Effector memory CD4-positive, alpha-beta T cell (primary cell): ENCODE results near the gene ADAR.
A peak's percentile ranks its signal among the peaks of the same experiment; 100 is the strongest.
"Not testable (repeated sequence)": the region's sequence is repeated elsewhere in the genome, so short reads cannot be mapped to it uniquely, and the experiment has no call there.

ENCODE experiments used
- DNase-seq, 3 donors: peaks; one replicate each; pipeline ENCODE4 v3.0.0-alpha.2; 2020
- H3K27ac ChIP-seq: 2 replicates; pipeline ENCODE4 v1.7.0; 2013; ENCODE audit warnings: mild to moderate bottlenecking, low read length, moderate library complexity; ENCODE audit not compliant: insufficient read depth, poor library complexity, severe bottlenecking
- H3K27me3 ChIP-seq: replicated peaks from 2 replicates; pipeline ENCODE4 v1.7.0; 2013; ENCODE audit warnings: mild to moderate bottlenecking, low read length; ENCODE audit not compliant: insufficient read depth, control insufficient read depth, poor library complexity, severe bottlenecking
- H3K36me3 ChIP-seq: 2 replicates; pipeline ENCODE4 v1.7.0; 2013; ENCODE audit warnings: mild to moderate bottlenecking, low read length, moderate library complexity; ENCODE audit not compliant: control insufficient read depth, insufficient read depth
- H3K4me1 ChIP-seq: 2 replicates; pipeline ENCODE4 v1.7.0; 2013; ENCODE audit warnings: low read length, mild to moderate bottlenecking; ENCODE audit not compliant: control insufficient read depth, insufficient read depth, poor library complexity, severe bottlenecking
- H3K4me3 ChIP-seq: 2 replicates; pipeline ENCODE4 v1.7.0; 2013; ENCODE audit warnings: low read length, low read depth, mild to moderate bottlenecking; ENCODE audit not compliant: insufficient read depth, poor library complexity, severe bottlenecking
- H3K9me3 ChIP-seq: 2 replicates; pipeline ENCODE4 v1.7.0; 2013; ENCODE audit warnings: mild to moderate bottlenecking, low read length, moderate library complexity; ENCODE audit not compliant: control insufficient read depth
- total RNA-seq, 3 donors: gene quantifications; one replicate each; lab custom pipeline; 2026; lab: John Stamatoyannopoulos, UW

Gene ADAR
- 443 to 539 (median 459) reads per million in 3 donors for total RNA-seq

- H3K9me3 ChIP-seq: no peaks in the 10 kb centered on the region
- H3K36me3 ChIP-seq: peaks cover 7% of the 10 kb centered on the region
- peak; percentile 85 to 90 (median 85) for DNase-seq
- peak within 1 kb of the TSS; percentile 75 for H3K4me3 ChIP-seq
- peak within 1 kb of the TSS; percentile 95 for H3K27ac ChIP-seq
- no peaks in the 10 kb centered on the region for H3K27me3 ChIP-seq
- H3K4me1 ChIP-seq: peaks cover 40% of the 10 kb centered on the region
Observed at GRCh38 chr1:154607609-154608396, at the start of gene ADAR. ADAR (minus strand) TSS chr1:154608186; CDS start chr1:154608006, 180 bp downstream.

- DNase-seq: no peak
- Histone ChIP-seq H3K27ac (no peak overlapping the region), H3K9me3 (no peaks in the 10 kb centered on the region), H3K36me3 (no peaks in the 10 kb centered on the region), H3K4me1 (no peaks in the 10 kb centered on the region), H3K27me3 (no peaks in the 10 kb centered on the region), H3K4me3 (no peak overlapping the region)
Observed at GRCh38 chr1:154657556-154657955, 49.6 kb upstream of the ADAR start.

- H3K27ac ChIP-seq: no peak overlapping the region
- no peaks in the 10 kb centered on the region for H3K36me3 ChIP-seq
- no peaks in the 10 kb centered on the region for H3K9me3 ChIP-seq
- no peaks in the 10 kb centered on the region for H3K27me3 ChIP-seq
- DNase-seq: no peak
- H3K4me3 ChIP-seq: no peak overlapping the region
- no peaks in the 10 kb centered on the region for H3K4me1 ChIP-seq
Observed at GRCh38 chr1:154652893-154653292, 44.9 kb upstream of the ADAR start.

- not testable (repeated sequence) for H3K4me3 ChIP-seq, DNase-seq, H3K9me3 ChIP-seq, H3K4me1 ChIP-seq, H3K36me3 ChIP-seq, H3K27ac ChIP-seq, H3K27me3 ChIP-seq
Observed at GRCh38 chr1:154644724-154645123, 36.7 kb upstream of the ADAR start.

- DNase-seq: no peak
- Histone ChIP-seq H3K27ac (no peak overlapping the region), H3K4me3 (no peak overlapping the region), H3K4me1 (no peaks in the 10 kb centered on the region), H3K36me3 (no peaks in the 10 kb centered on the region), H3K9me3 (no peaks in the 10 kb centered on the region), H3K27me3 (peaks cover 3% of the 10 kb centered on the region)
Observed at GRCh38 chr1:154641534-154641933, 33.5 kb upstream of the ADAR start.

- no peak for DNase-seq
- no peaks in the 10 kb centered on the region for H3K4me1 ChIP-seq
- no peak overlapping the region for H3K4me3 ChIP-seq
- no peaks in the 10 kb centered on the region for H3K36me3 ChIP-seq
- peaks cover 3% of the 10 kb centered on the region for H3K27me3 ChIP-seq
- H3K9me3 ChIP-seq: no peaks in the 10 kb centered on the region
- H3K27ac ChIP-seq: no peak overlapping the region
Observed at GRCh38 chr1:154639876-154640275, 31.9 kb upstream of the ADAR start.

- no peaks in the 10 kb centered on the region for H3K4me1 ChIP-seq
- no peaks in the 10 kb centered on the region for H3K36me3 ChIP-seq
- H3K27ac ChIP-seq: no peak overlapping the region
- H3K4me3 ChIP-seq: no peak overlapping the region
- no peak for DNase-seq
- H3K27me3 ChIP-seq: peaks cover 3% of the 10 kb centered on the region
- no peaks in the 10 kb centered on the region for H3K9me3 ChIP-seq
Observed at GRCh38 chr1:154635171-154635570, 27.2 kb upstream of the ADAR start.

- H3K4me3 ChIP-seq: no peak overlapping the region
- no peak for DNase-seq
- peaks cover 7% of the 10 kb centered on the region for H3K4me1 ChIP-seq
- no peaks in the 10 kb centered on the region for H3K27me3 ChIP-seq
- no peaks in the 10 kb centered on the region for H3K36me3 ChIP-seq
- H3K9me3 ChIP-seq: no peaks in the 10 kb centered on the region
- H3K27ac ChIP-seq: no peak overlapping the region
Observed at GRCh38 chr1:154629675-154630073, 21.7 kb upstream of the ADAR start.

GRCh38 chr1:154629061-154629674 lies 21.2 kb upstream of the ADAR start:
- DNase-seq: no peak
- Histone ChIP-seq H3K27me3 (no peaks in the 10 kb centered on the region), H3K36me3 (no peaks in the 10 kb centered on the region), H3K27ac (no peak overlapping the region), H3K4me3 (no peak overlapping the region), H3K4me1 (peaks cover 7% of the 10 kb centered on the region), H3K9me3 (no peaks in the 10 kb centered on the region)

GRCh38 chr1:154628121-154628405 lies 20.1 kb upstream of the ADAR start:
- no peaks in the 10 kb centered on the region for H3K9me3 ChIP-seq
- no peaks in the 10 kb centered on the region for H3K27me3 ChIP-seq
- DNase-seq: no peak
- peaks cover 7% of the 10 kb centered on the region for H3K4me1 ChIP-seq
- peak overlapping the region; percentile 93 for H3K27ac ChIP-seq
- peak overlapping the region; percentile 96 for H3K4me3 ChIP-seq
- no peaks in the 10 kb centered on the region for H3K36me3 ChIP-seq
